B cell (primary cell): ENCODE measurements around the gene RNF213. TPM values are rescaled to one million over a fixed set of nuclear protein-coding genes. Genes with fewer than 3 reads are reported as not detected.

Source experiments
- ATAC-seq: fragments of 200-7000 bp; cut with Tn5 transposase; one replicate; pipeline ENCODE4 v1.10.0; 2021; ENCODE audit warnings: low read depth, mild to moderate bottlenecking, moderate number of reproducible peaks, moderate library complexity
- CTCF ChIA-PET: fragments of 350-600 bp; sonication (Branson Sonifier 250); formaldehyde crosslinking; loops from one replicate; lab custom pipeline; 2021; ENCODE audit warnings: antibody characterized with exemption, inconsistent platforms; lab: Charles Lee
- POLR2A ChIA-PET: fragments of 350-600 bp; sonication (Branson Sonifier 250); formaldehyde crosslinking; loops from one replicate; lab custom pipeline; 2021; ENCODE audit warnings: antibody characterized with exemption; lab: Charles Lee
- DNase-seq: peaks from one replicate; pipeline ENCODE4 v3.0.0; 2013
- H2AFZ ChIP-seq: 2 replicates; pipeline ENCODE4 v1.6.1; 2012; ENCODE audit warnings: mild to moderate bottlenecking, low read depth, low read length; ENCODE audit not compliant: insufficient read depth, poor library complexity, severe bottlenecking
- H3K27ac ChIP-seq, 2 donors: 1 replicate in 1 of 2; 2 replicates in 1 of 2; pipeline ENCODE4 v1.5.1; 2012 to 2013; ENCODE audit warnings: low read length in 2 of 2, mild to moderate bottlenecking in 2 of 2, moderate library complexity in 1 of 2
- H3K27me3 ChIP-seq, 4 experiments: fragments of 200-600 bp in 1 of 4; sonication (generic) in 1 of 4; replicated peaks in 1 of 4; 1 replicate in 2 of 4; 2 replicates in 2 of 4; pipeline versions ENCODE4 v1.6.1 to v1.7.0; 2013 to 2016; ENCODE audit warnings: low read length in 3 of 4, mild to moderate bottlenecking in 2 of 4, mixed read lengths in 1 of 4, moderate library complexity in 1 of 4; ENCODE audit not compliant: insufficient read depth in 4 of 4, control insufficient read depth in 3 of 4; ENCODE audit errors: control extremely low read depth in 1 of 4
- H3K36me3 ChIP-seq, 2 experiments: replicated peaks in 1 of 2; 1 replicate in 1 of 2; 2 replicates in 1 of 2; pipeline versions ENCODE4 v1.6.1 to v1.7.1; 2013; ENCODE audit warnings: low read length in 1 of 2; ENCODE audit not compliant: insufficient read depth in 2 of 2, control insufficient read depth in 1 of 2; ENCODE audit errors: control extremely low read depth in 1 of 2, extremely low read depth in 1 of 2
- H3K4me1 ChIP-seq, 2 donors: fragments of 200-600 bp in 1 of 2; sonication (generic) in 1 of 2; 1 replicate in 1 of 2; 2 replicates in 1 of 2; pipeline versions ENCODE4 v1.5.1 to v1.6.1; 2013 to 2017; ENCODE audit warnings: low read length in 2 of 2; ENCODE audit not compliant: control insufficient read depth in 2 of 2, insufficient read depth in 2 of 2
- H3K4me2 ChIP-seq: replicated peaks from 2 replicates; pipeline ENCODE3; 2012; ENCODE audit warnings: mild to moderate bottlenecking, low read depth, low read length; ENCODE audit not compliant: poor library complexity, severe bottlenecking
- H3K4me3 ChIP-seq, 5 experiments: fragments of 200-600 bp in 1 of 5; sonication (generic) in 1 of 5; 1 replicate in 3 of 5; 2 replicates in 2 of 5; pipeline versions ENCODE4 v1.5.1 to v1.7.0; 2011 to 2016; ENCODE audit warnings: low read length in 4 of 5, mild to moderate bottlenecking in 4 of 5, low read depth in 2 of 5, control low read depth in 1 of 5, moderate library complexity in 1 of 5; ENCODE audit not compliant: insufficient read depth in 1 of 5; ENCODE audit errors: control extremely low read depth in 1 of 5, extremely low read depth in 1 of 5
- H3K79me2 ChIP-seq: fragments of 200-600 bp; sonication (generic); one replicate; pipeline ENCODE4 v1.6.0; 2016; ENCODE audit warnings: low read length; ENCODE audit not compliant: control insufficient read depth, insufficient read depth
- H3K9ac ChIP-seq: fragments of 200-600 bp; sonication (generic); 2 replicates; pipeline ENCODE4 v1.6.1; 2017; ENCODE audit warnings: mild to moderate bottlenecking, low read length, moderate library complexity
- H3K9me3 ChIP-seq, 3 donors: one replicate each; pipeline versions ENCODE4 v1.6.1 to v1.7.1; 2013; ENCODE audit warnings: low read length in 2 of 3; ENCODE audit not compliant: control insufficient read depth in 2 of 3, insufficient read depth in 1 of 3; ENCODE audit errors: control extremely low read depth in 1 of 3
- H4K20me1 ChIP-seq: 2 replicates; pipeline ENCODE4 v1.6.0; 2012; ENCODE audit warnings: mild to moderate bottlenecking, low read length; ENCODE audit not compliant: insufficient read depth, control insufficient read depth, poor library complexity, severe bottlenecking
- H3K27ac Mint-ChIP-seq: one replicate; pipeline ENCODE4 v1.8.0; 2021; ENCODE audit warnings: mixed read lengths
- H3K27me3 Mint-ChIP-seq: one replicate; pipeline ENCODE4 v1.8.0; 2021; ENCODE audit warnings: mixed read lengths
- H3K4me1 Mint-ChIP-seq: one replicate; pipeline ENCODE4 v1.8.0; 2021; ENCODE audit warnings: mixed read lengths
- H3K4me3 Mint-ChIP-seq: one replicate; pipeline ENCODE4 v1.8.0; 2021; ENCODE audit warnings: mixed read lengths
- H3K9me3 Mint-ChIP-seq: one replicate; pipeline ENCODE4 v1.8.0; 2022; ENCODE audit warnings: mixed read lengths; ENCODE audit not compliant: insufficient read depth
- EZH2 ChIP-seq: IDR thresholded peaks from 2 replicates; pipeline ENCODE4 v1.6.1; 2012; ENCODE audit warnings: borderline replicate concordance, low read depth, mild to moderate bottlenecking, moderate library complexity, low read length; ENCODE audit not compliant: insufficient read depth, poor library complexity, severe bottlenecking
- WGBS: methylation state at CpG from one replicate; pipeline ENCODE4 v1.1.5; 2013; ENCODE audit warnings: missing lambda C conversion rate; ENCODE audit not compliant: insufficient coverage; 5-methylcytosine and 5-hydroxymethylcytosine counted together
- intact Hi-C: fragments of 100-400 bp; cut with micrococcal nuclease; formaldehyde crosslinking; loops from one replicate; pipeline ENCODE4 v1.10.0; 2022
- polyA plus RNA-seq: library from polyadenylated mRNA; depleted of rRNA; stranded (reverse); fragments of >200 nt; gene quantifications from 2 replicates; pipeline ENCODE4 v1.2.3, GENCODE V29; 2012
- total RNA-seq, 2 donors: library from RNA; stranded (reverse); fragments of 120-200 nt in 1 of 2; gene quantifications; 1 replicate in 1 of 2; 2 replicates in 1 of 2; pipeline versions ENCODE4 v1.2.3 to v1.2.4, GENCODE V29; 2013 to 2022
- TF ChIP-seq, protein P1 (sequence below): fragments of 200-600 bp; IDR thresholded peaks from one replicate; pipeline ENCODE4 v1.8.0; 2022; ENCODE audit warnings: antibody characterized with exemption, mild to moderate bottlenecking

The RNF213 gene
- total and polyA plus RNA-seq, 2 donors (not counting 1 experiment from before 2014, with no cell fraction given), result 121 to 287 TPM

DNA sequence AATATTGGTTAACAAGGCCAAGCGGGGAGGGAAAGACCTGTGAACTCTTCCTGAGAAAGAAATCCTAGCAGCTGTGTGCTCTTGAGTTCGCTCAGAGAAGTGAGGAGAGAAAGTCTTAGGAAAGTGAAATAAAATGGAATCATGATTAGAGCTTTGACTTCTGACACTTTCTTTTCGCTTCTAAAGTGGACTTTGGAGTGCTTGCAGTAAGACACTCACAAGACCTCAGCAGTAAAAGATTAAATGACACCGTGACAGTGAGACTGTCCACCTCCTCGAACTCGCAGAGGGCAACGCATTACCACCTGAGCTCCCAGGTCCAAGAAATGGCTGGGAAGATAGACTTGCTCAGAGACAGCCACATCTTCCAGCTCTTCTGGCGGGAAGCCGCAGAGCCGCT, 71.2 kb downstream of the RNF213 start:
- H3K9me3 ChIP-seq, result no peaks in the 10 kb centered on the region
- H3K9ac ChIP-seq, result no peak overlapping the region
- no peak overlapping the region for H3K4me2 ChIP-seq
- intact Hi-C loops, result no loop called here
- peaks cover 10% of the 10 kb centered on the region for H3K79me2 ChIP-seq
- no peak overlapping the region for H3K27ac Mint-ChIP-seq
- H3K9me3 Mint-ChIP-seq, result no peaks in the 10 kb centered on the region
- ATAC-seq, result no peak
- H2AFZ ChIP-seq, result no peak overlapping the region
- POLR2A ChIA-PET, result no interaction called here
- no peaks in the 10 kb centered on the region for H3K27me3 ChIP-seq
- no peak for TF ChIP-seq EZH2
- TF ChIP-seq, protein P1, sequence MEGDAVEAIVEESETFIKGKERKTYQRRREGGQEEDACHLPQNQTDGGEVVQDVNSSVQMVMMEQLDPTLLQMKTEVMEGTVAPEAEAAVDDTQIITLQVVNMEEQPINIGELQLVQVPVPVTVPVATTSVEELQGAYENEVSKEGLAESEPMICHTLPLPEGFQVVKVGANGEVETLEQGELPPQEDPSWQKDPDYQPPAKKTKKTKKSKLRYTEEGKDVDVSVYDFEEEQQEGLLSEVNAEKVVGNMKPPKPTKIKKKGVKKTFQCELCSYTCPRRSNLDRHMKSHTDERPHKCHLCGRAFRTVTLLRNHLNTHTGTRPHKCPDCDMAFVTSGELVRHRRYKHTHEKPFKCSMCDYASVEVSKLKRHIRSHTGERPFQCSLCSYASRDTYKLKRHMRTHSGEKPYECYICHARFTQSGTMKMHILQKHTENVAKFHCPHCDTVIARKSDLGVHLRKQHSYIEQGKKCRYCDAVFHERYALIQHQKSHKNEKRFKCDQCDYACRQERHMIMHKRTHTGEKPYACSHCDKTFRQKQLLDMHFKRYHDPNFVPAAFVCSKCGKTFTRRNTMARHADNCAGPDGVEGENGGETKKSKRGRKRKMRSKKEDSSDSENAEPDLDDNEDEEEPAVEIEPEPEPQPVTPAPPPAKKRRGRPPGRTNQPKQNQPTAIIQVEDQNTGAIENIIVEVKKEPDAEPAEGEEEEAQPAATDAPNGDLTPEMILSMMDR, result no peak
- peaks cover 4% of the 10 kb centered on the region for H4K20me1 ChIP-seq
- no peaks in the 10 kb centered on the region for H3K4me1 Mint-ChIP-seq
- no peaks in the 10 kb centered on the region for H3K27me3 Mint-ChIP-seq
- DNase-seq, result no peak
- H3K27ac ChIP-seq, result no peak overlapping the region
- CTCF ChIA-PET, result no interaction called here
- peaks cover 4 to 86% of the 10 kb centered on the region in 2 experiments for H3K36me3 ChIP-seq
- no peak overlapping the region for H3K4me3 Mint-ChIP-seq
- H3K4me1 ChIP-seq, result no peaks in the 10 kb centered on the region
- WGBS, result 95% methylated on average over 10 of the region's 10 CpGs
- H3K4me3 ChIP-seq, result no peak overlapping the region

DNA sequence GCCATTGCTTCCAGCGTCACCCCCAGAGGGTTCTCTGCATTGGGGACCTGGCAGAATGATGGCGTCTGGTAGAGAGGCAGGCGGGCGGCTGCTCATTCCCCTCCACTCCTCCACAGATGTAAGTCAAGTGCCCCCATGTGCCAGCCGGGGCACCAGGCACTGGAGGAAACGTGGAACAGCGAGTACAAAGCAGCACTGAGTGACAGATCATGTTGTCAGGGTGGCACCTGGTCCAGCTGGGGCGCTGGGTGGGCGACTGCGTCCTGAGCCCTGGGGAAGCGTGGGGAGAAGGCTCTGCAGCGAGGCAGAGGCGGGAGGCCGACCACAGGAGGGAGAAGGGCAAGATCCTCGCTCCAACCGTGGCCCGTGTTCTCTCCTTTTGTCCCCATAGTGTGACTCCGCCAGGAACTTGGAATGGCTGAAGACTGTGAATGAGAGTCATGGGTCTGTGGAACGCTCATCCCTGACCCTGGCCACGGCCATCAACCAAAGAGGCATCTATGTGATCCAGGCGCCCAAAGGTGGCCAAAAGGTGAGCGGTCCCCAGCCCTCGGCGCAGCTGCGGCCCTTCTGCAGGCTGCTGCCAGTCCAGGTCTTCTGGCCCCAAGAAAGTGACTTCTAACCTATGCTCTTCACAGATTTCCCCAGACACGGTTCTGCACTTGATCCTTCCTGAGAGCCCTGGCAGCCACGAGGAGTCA, 76.7 kb downstream of the RNF213 start:
- Histone ChIP-seq H2AFZ (no peak overlapping the region), H3K9me3 (no peaks in the 10 kb centered on the region), H4K20me1 (peaks cover 4% of the 10 kb centered on the region), H3K4me1 (no peaks in the 10 kb centered on the region), H3K79me2 (peaks cover 10% of the 10 kb centered on the region), H3K27me3 (no peaks in the 10 kb centered on the region), H3K4me3 (no peak overlapping the region), H3K36me3 (peaks cover 0 to 79% of the 10 kb centered on the region in 2 experiments), H3K27ac (no peak overlapping the region), H3K4me2 (no peak overlapping the region), H3K9ac (no peak overlapping the region)
- ATAC-seq (no peak), DNase-seq (no peak)
- ChIA-PET POLR2A (no interaction called here), CTCF (no interaction called here)
- H3K27ac Mint-ChIP-seq, result no peak overlapping the region
- TF ChIP-seq, protein P1, result no peak
- TF ChIP-seq EZH2, result no peak
- WGBS, result 95% methylated on average over 26 of the region's 27 CpGs
- no peaks in the 10 kb centered on the region for H3K27me3 Mint-ChIP-seq
- intact Hi-C loops, result no loop called here
- H3K4me3 Mint-ChIP-seq, result no peak overlapping the region
- H3K4me1 Mint-ChIP-seq, result no peaks in the 10 kb centered on the region
- no peaks in the 10 kb centered on the region for H3K9me3 Mint-ChIP-seq
